GM12878 (cell line): ENCODE measurements around the gene LRRC8B. TPM values are rescaled to one million over a fixed set of nuclear protein-coding genes. Genes with fewer than 3 reads are reported as not detected.
A peak's percentile ranks its signal among the peaks of the same experiment; 100 is the strongest.

Experiments
- ATAC-seq: fragments of 200-7000 bp; cut with Tn5 transposase; 3 replicates; pipeline ENCODE4 v1.9.1; 2020; ENCODE audit warnings: mild to moderate bottlenecking, moderate library complexity
- BruUV-seq: library from RNA; stranded (reverse); fragments of 400-500 nt; replicated peaks from 2 replicates; lab custom pipeline; 2021; lab: Mats Ljungman, UMichigan
- CTCF ChIA-PET: fragments of 300-600 bp; sonication (Branson Sonifier 250); formaldehyde crosslinking; extraction: SDS; loops from one replicate; lab custom pipeline; 2021; ENCODE audit warnings: inconsistent platforms; lab: Yijun Ruan, JAX
- POLR2A ChIA-PET: fragments of 350-600 bp; formaldehyde crosslinking; extraction: SDS; loops from one replicate; lab custom pipeline; 2021; ENCODE audit warnings: inconsistent platforms; lab: Charles Lee
- RAD21 ChIA-PET: fragments of 300-600 bp; sonication (Branson Sonifier 250); formaldehyde crosslinking; loops from one replicate; lab custom pipeline; 2023; ENCODE audit warnings: antibody characterized with exemption; ENCODE audit not compliant: unreplicated experiment; lab: Charles Lee
- SMC1A ChIA-PET: fragments of 300-600 bp; sonication (Branson Sonifier 250); formaldehyde crosslinking; loops from one replicate; lab custom pipeline; 2023; ENCODE audit not compliant: unreplicated experiment, uncharacterized antibody; lab: Charles Lee
- DNase-seq: peaks from one replicate; pipeline ENCODE4 v3.0.0-alpha.2; 2011; ENCODE audit warnings: low read depth, low spot score
- FAIRE-seq: peaks from 3 replicates; lab custom pipeline; 2011; peaks lifted over from hg19 to GRCh38; lab: Jason Lieb, UNC
- H2AFZ ChIP-seq: 2 replicates; pipeline ENCODE4 v1.6.0; 2011; ENCODE audit warnings: low read depth, low read length, control low read depth; ENCODE audit not compliant: control insufficient read depth
- H3K27ac ChIP-seq: 2 replicates; pipeline ENCODE4 v1.5.1; 2011; ENCODE audit warnings: control low read depth; ENCODE audit not compliant: control insufficient read depth, insufficient read depth
- H3K27me3 ChIP-seq, 2 experiments: replicated peaks in 1 of 2; 2 replicates each; pipeline versions ENCODE4 v1.6.0 to v1.6.1; 2011; ENCODE audit warnings: low read length in 1 of 2; ENCODE audit not compliant: control insufficient read depth in 2 of 2, insufficient read depth in 2 of 2
- H3K36me3 ChIP-seq, 2 experiments: 2 replicates each; pipeline ENCODE4 v1.5.1; 2011; ENCODE audit warnings: low read length in 1 of 2; ENCODE audit not compliant: control insufficient read depth in 2 of 2, insufficient read depth in 2 of 2
- H3K4me1 ChIP-seq: 2 replicates; pipeline ENCODE4 v1.6.1; 2011; ENCODE audit warnings: mild to moderate bottlenecking, low read length, moderate library complexity, mixed read lengths; ENCODE audit not compliant: control insufficient read depth, insufficient read depth
- H3K4me2 ChIP-seq: 2 replicates; pipeline ENCODE4 v1.6.0; 2011; ENCODE audit warnings: control low read depth; ENCODE audit not compliant: control insufficient read depth, insufficient read depth
- H3K4me3 ChIP-seq: fragments of 200-600 bp; sonication (generic); 2 replicates; pipeline ENCODE4 v1.5.1; 2016
- H3K79me2 ChIP-seq: 2 replicates; pipeline ENCODE4 v1.6.0; 2011; ENCODE audit warnings: low read length; ENCODE audit not compliant: control insufficient read depth, insufficient read depth
- H3K9ac ChIP-seq: 2 replicates; pipeline ENCODE4 v1.8.0; 2011; ENCODE audit warnings: low read length, control low read depth, mixed read lengths; ENCODE audit not compliant: control insufficient read depth, insufficient read depth
- H3K9me3 ChIP-seq: replicated peaks from 3 replicates; pipeline ENCODE4 v1.5.1; 2011; ENCODE audit warnings: mild to moderate bottlenecking, low read length; ENCODE audit not compliant: control insufficient read depth, insufficient read depth
- H4K20me1 ChIP-seq: 2 replicates; pipeline ENCODE4 v1.6.0; 2011; ENCODE audit not compliant: control insufficient read depth, insufficient read depth
- BHLHE40 ChIP-seq, 2 experiments: fragments of 450-650 bp in 1 of 2; IDR thresholded peaks; 2 replicates each; pipeline ENCODE4 v1.6.1; 2011 to 2017; ENCODE audit warnings: low read depth in 2 of 2, borderline replicate concordance in 1 of 2, improper control_type of control experiment in 1 of 2, low read length in 1 of 2, mild to moderate bottlenecking in 1 of 2
- CBFB ChIP-seq: IDR thresholded peaks from 2 replicates; pipeline ENCODE4 v1.6.1; 2016; ENCODE audit warnings: antibody characterized with exemption, low read depth
- IKZF2 ChIP-seq, 2 experiments: fragments of 450-650 bp; IDR thresholded peaks; 2 replicates each; pipeline ENCODE4 v1.6.1; 2017; ENCODE audit warnings: mild to moderate bottlenecking in 2 of 2, moderate library complexity in 2 of 2
- MLLT1 ChIP-seq: fragments of 450-650 bp; IDR thresholded peaks from 2 replicates; pipeline ENCODE4 v1.6.1; 2016; ENCODE audit warnings: mild to moderate bottlenecking
- MTA2 ChIP-seq: fragments of 450-650 bp; IDR thresholded peaks from 2 replicates; pipeline ENCODE4 v1.6.1; 2016; ENCODE audit warnings: low read depth, mild to moderate bottlenecking, moderate library complexity
- PBX3 ChIP-seq: IDR thresholded peaks from 2 replicates; pipeline ENCODE4 v1.6.1; 2011; ENCODE audit warnings: mild to moderate bottlenecking, low read depth, low read length, moderate library complexity; ENCODE audit not compliant: insufficient replicate concordance
- RUNX3 ChIP-seq: IDR thresholded peaks from 2 replicates; pipeline ENCODE4 v1.6.1; 2012; ENCODE audit warnings: low read length, inconsistent platforms
- SMC3 ChIP-seq: IDR thresholded peaks from 2 replicates; pipeline ENCODE4 v1.6.1; 2011; ENCODE audit warnings: low read length, improper control_type of control experiment, borderline replicate concordance
- TARDBP ChIP-seq: IDR thresholded peaks from 2 replicates; pipeline ENCODE4 v1.6.1; 2016; ENCODE audit warnings: borderline replicate concordance
- TCF3 ChIP-seq: IDR thresholded peaks from 2 replicates; pipeline ENCODE4 v1.6.1; 2012; ENCODE audit warnings: low read depth, mild to moderate bottlenecking, low read length, borderline replicate concordance; ENCODE audit not compliant: insufficient read depth
- ZBTB4 ChIP-seq: fragments of 450-650 bp; formaldehyde crosslinking; IDR thresholded peaks from 2 replicates; pipeline ENCODE4 v1.4.0; 2022; ENCODE audit warnings: mild to moderate bottlenecking, moderate library complexity
- ZSCAN29 ChIP-seq: fragments of 450-650 bp; IDR thresholded peaks from 2 replicates; pipeline ENCODE4 v1.6.1; 2017; ENCODE audit warnings: mild to moderate bottlenecking, moderate library complexity
- WGBS: methylation state at CpG from one replicate; pipeline ENCODE4 v1.1.6; 2016; ENCODE audit warnings: low lambda C conversion rate; ENCODE audit not compliant: insufficient replicate concordance, insufficient coverage; ENCODE audit errors: missing lambda C conversion rate; 5-methylcytosine and 5-hydroxymethylcytosine counted together
- in situ Hi-C: fragments of 300-500 bp; cut with MboI; formaldehyde crosslinking; loops from 9 replicates; pipeline ENCODE4 v1.14.3; 2018; ENCODE audit warnings: mixed read lengths
- intact Hi-C: fragments of 100-400 bp; cut with micrococcal nuclease; formaldehyde crosslinking; loops from one replicate; pipeline ENCODE4 v1.14.2; 2022; ENCODE audit not compliant: unreplicated experiment
- polyA plus RNA-seq, 11 experiments: library from polyadenylated mRNA; depleted of rRNA in 4 of 11; unstranded in 6 of 11; stranded (reverse) in 5 of 11; fragments of >200 nt; fragmentation: Nextera tagmentation in 4 of 11; fragmentation: Illumina TruSeq in 1 of 11; extraction: Ambion mirVana in 4 of 11; extraction: Trizol in 1 of 11; gene quantifications; 1 replicate in 1 of 11; 2 replicates in 10 of 11; pipeline versions ENCODE4 v1.2.1 to v1.2.3, GENCODE V29; 2011 to 2016; ENCODE audit warnings: inconsistent platforms in 2 of 11, missing spikeins in 2 of 11, low read depth in 1 of 11
- total RNA-seq, 4 experiments: library from RNA; depleted of rRNA in 3 of 4; stranded (reverse); fragments of >200 nt in 3 of 4; fragmentation: Illumina TruSeq in 1 of 4; extraction: Trizol in 1 of 4; gene quantifications; 2 replicates each; pipeline versions ENCODE4 v1.2.1 to v1.2.3, GENCODE V29; 2013 to 2021

LRRC8B gene
- total and polyA plus RNA-seq, 10 of the 15 experiments (the other 5 are each of a cell fraction or from before 2014, with no cell fraction given) = 1.3 to 9.2 (median 5.4) TPM

- ChIA-PET SMC1A (interaction anchor here (0.7 to 20.4 kb wide), 13 partner anchors 10 to 129 kb away, joined by 3 to 391 read pairs (median 20); no protein-coding TSS in a partner anchor), POLR2A (interaction anchor here (0.6 to 4.0 kb wide), 10 partner anchors 24 to 135 kb away, joined by 3 to 13 read pairs (median 4); no protein-coding TSS in a partner anchor), CTCF (interaction anchor here (0.9 to 19.0 kb wide), 8 partner anchors 8 to 128 kb away, joined by 3 to 369 read pairs (median 6); no protein-coding TSS in a partner anchor), RAD21 (interaction anchor here (0.9 to 12.5 kb wide), 14 partner anchors 7 to 129 kb away, joined by 3 to 302 read pairs (median 16); no protein-coding TSS in a partner anchor)
- Histone ChIP-seq H3K4me1 (peaks cover 5% of the 10 kb centered on the region; the same call in 1 of the 2 replicates), H3K9ac (peak overlapping the region; percentile 81), H3K27ac (peak overlapping the region; percentile 76), H3K36me3 (no peaks in the 10 kb centered on the region), H3K4me2 (peak overlapping the region; percentile 97), H3K4me3 (peak overlapping the region; percentile 88), H4K20me1 (no peaks in the 10 kb centered on the region), H2AFZ (peak overlapping the region; percentile 91), H3K9me3 (no peaks in the 10 kb centered on the region; the same call in 2 of the 3 replicates), H3K79me2 (peaks cover 42% of the 10 kb centered on the region), H3K27me3 (no peaks in the 10 kb centered on the region)
- TF ChIP-seq SMC3 (peak; percentile 10; the same call in 1 of the 2 replicates), ZBTB4 (no peak), MTA2 (0 out of 2 replicates have a peak, but pooled peaks have one; percentile 11), TARDBP (0 out of 2 replicates have a peak, but pooled peaks have one; percentile 26), IKZF2 (IDR thresholded peaks at IDR 0.05) (peak in 1 of 2 experiments; percentile 31; a peak in 2 of 4 replicates), MLLT1 (peak; percentile 63; the same call in 1 of the 2 replicates), TCF3 (0 out of 2 replicates have a peak, but pooled peaks have one; percentile 43), RUNX3 (peak; percentile 53), PBX3 (no peak), ZSCAN29 (peak; percentile 85), CBFB (no peak), BHLHE40 (IDR thresholded peaks at IDR 0.05; ENCODE audit: borderline replicate concordance in 1 of 2, low read depth in 2 of 2, low read length in 1 of 2) (peak in 1 of 2 experiments; percentile 69; a peak in 1 of 4 replicates)
- intact Hi-C loops = loop anchor here (5.0 to 10.0 kb wide), 2 partner anchors 38 to 361 kb away; partner anchors contain the start of gene ZNF326
- ATAC-seq = peak; percentile 6
- BruUV-seq = TSS peak; percentile 44
- in situ Hi-C loops = loop anchor here (25.0 kb wide), 1 partner anchor 353 kb away; the partner anchor contains the start of gene ZNF326
- peak; percentile 84 for FAIRE-seq
- WGBS = 17% methylated on average over 32 of the region's 32 CpGs
- DNase-seq = no peak
These were observed 109.4 kb downstream of the LRRC8B start for GRCh38 chr1:89633800-89634625.
